Activated CD4-positive, alpha-beta memory T cell treated with anti-CD3 and anti-CD28 coated beads for 36 hours (primary cell): ENCODE measurements around the gene MLST8. TPM values are rescaled to one million over a fixed set of nuclear protein-coding genes. Genes with fewer than 3 reads are reported as not detected.

ENCODE experiments used
- CTCF ChIA-PET: fragments of 350-600 bp; sonication (Branson Sonifier 250); formaldehyde crosslinking; loops from one replicate; lab custom pipeline; 2021; ENCODE audit warnings: antibody characterized with exemption, inconsistent platforms; lab: Charles Lee
- POLR2A ChIA-PET: fragments of 350-600 bp; sonication (Branson Sonifier 250); formaldehyde crosslinking; loops from one replicate; lab custom pipeline; 2021; ENCODE audit warnings: antibody characterized with exemption; lab: Charles Lee
- DNase-seq: peaks from one replicate; pipeline ENCODE4 v3.0.0-alpha.2; 2020
- H3K27ac Mint-ChIP-seq: one replicate; pipeline ENCODE4 v1.8.0; 2021; ENCODE audit warnings: mixed read lengths
- H3K27me3 Mint-ChIP-seq: one replicate; pipeline ENCODE4 v1.8.0; 2021; ENCODE audit warnings: mixed read lengths
- H3K36me3 Mint-ChIP-seq: one replicate; pipeline ENCODE4 v1.8.0; 2021; ENCODE audit warnings: mixed read lengths
- H3K4me1 Mint-ChIP-seq: one replicate; pipeline ENCODE4 v1.8.0; 2021; ENCODE audit warnings: low read depth, mixed read lengths
- H3K4me3 Mint-ChIP-seq: one replicate; pipeline ENCODE4 v1.8.0; 2021; ENCODE audit warnings: mild to moderate bottlenecking, mixed read lengths
- H3K9me3 Mint-ChIP-seq: one replicate; pipeline ENCODE4 v1.8.0; 2021; ENCODE audit warnings: mixed read lengths
- intact Hi-C: fragments of 100-400 bp; cut with micrococcal nuclease; formaldehyde crosslinking; loops from one replicate; pipeline ENCODE4 v1.15.1; 2023
- total RNA-seq, 2 experiments: library from RNA; stranded (reverse); gene quantifications; one replicate each; pipeline ENCODE4 v1.2.3, GENCODE V29; 2021

MLST8 gene
- total RNA-seq, 2 experiments from 2014 or later, result 49.7 to 50.4 TPM

GRCh38 chr16:2228161-2228824 is 23.0 kb downstream of the MLST8 start:
- ChIA-PET CTCF (no interaction called here), POLR2A (no interaction called here)
- Mint-ChIP-seq H3K9me3 (no peaks in the 10 kb centered on the region), H3K4me3 (no peak overlapping the region), H3K4me1 (peaks cover 16% of the 10 kb centered on the region), H3K27me3 (no peaks in the 10 kb centered on the region), H3K27ac (no peak overlapping the region), H3K36me3 (peaks cover 12% of the 10 kb centered on the region)
- no peak for DNase-seq
- intact Hi-C loops, result no loop called here

DNA sequence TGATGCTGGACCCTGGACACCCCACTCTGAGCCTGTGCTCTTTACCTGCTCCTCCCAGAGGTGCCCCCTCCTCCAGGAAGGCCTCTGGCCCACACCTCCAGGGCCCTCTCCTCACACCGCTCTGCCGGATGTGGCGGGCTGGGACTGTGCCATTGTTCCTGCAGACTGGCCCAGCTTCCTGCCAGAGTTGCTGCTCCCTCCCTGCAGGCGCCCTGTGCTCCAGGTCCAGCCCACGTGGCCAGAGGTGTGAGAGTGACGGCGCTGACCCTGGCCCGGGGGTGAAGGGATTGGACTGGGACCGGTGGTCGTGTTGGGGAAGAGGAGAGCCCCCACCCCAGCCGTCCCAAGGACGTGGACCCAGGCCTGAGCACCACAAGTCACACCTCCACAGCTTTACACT is 23.8 kb downstream of the MLST8 start:
- ChIA-PET CTCF (no interaction called here), POLR2A (no interaction called here)
- H3K36me3 Mint-ChIP-seq, result peaks cover 15% of the 10 kb centered on the region
- DNase-seq, result no peak
- H3K27me3 Mint-ChIP-seq, result no peaks in the 10 kb centered on the region
- intact Hi-C loops, result no loop called here
- H3K4me3 Mint-ChIP-seq, result no peak overlapping the region
- no peak overlapping the region for H3K27ac Mint-ChIP-seq
- H3K9me3 Mint-ChIP-seq, result no peaks in the 10 kb centered on the region
- peaks cover 15% of the 10 kb centered on the region for H3K4me1 Mint-ChIP-seq

DNA sequence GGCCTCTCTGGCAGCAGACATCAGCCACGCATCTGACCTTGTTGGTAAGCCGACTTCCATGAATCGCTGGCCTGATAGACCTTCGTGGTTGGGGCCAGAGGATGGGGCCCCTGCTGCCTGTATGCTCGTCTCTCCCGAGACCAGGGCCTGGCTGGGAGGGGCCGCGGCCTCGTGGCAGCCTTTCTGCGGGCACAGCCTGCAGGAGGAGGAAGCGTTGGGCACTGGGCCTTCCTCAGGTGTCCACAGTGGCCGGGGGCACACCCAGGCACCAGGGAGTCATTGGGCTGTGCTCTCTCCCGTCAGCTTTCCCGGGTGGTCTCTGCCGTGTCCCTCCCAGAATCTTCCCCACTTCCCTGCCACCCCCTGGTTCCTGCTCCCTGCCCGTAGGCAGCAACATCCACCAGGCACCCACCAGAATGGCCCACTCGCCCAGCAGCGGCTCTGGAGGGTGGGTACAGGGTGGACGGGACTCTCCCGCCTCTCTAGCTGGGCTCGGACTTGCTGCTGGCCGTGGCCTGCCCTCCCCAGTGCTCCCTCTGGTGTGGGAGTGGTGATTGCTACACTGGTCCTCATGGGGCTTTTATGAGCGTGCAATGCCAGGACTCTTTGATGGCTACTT is 24.5 kb downstream of the MLST8 start:
- intact Hi-C loops, result no loop called here
- DNase-seq, result no peak
- peaks cover 18% of the 10 kb centered on the region for H3K36me3 Mint-ChIP-seq
- CTCF ChIA-PET, result no interaction called here
- H3K27ac Mint-ChIP-seq, result no peak overlapping the region
- peaks cover 10% of the 10 kb centered on the region for H3K4me1 Mint-ChIP-seq
- H3K27me3 Mint-ChIP-seq, result no peaks in the 10 kb centered on the region
- H3K4me3 Mint-ChIP-seq, result no peak overlapping the region
- H3K9me3 Mint-ChIP-seq, result no peaks in the 10 kb centered on the region
- POLR2A ChIA-PET, result no interaction called here

- POLR2A ChIA-PET, result no interaction called here
These were observed 25.1 kb downstream of the MLST8 start for GRCh38 chr16:2230376-2230775.

DNA sequence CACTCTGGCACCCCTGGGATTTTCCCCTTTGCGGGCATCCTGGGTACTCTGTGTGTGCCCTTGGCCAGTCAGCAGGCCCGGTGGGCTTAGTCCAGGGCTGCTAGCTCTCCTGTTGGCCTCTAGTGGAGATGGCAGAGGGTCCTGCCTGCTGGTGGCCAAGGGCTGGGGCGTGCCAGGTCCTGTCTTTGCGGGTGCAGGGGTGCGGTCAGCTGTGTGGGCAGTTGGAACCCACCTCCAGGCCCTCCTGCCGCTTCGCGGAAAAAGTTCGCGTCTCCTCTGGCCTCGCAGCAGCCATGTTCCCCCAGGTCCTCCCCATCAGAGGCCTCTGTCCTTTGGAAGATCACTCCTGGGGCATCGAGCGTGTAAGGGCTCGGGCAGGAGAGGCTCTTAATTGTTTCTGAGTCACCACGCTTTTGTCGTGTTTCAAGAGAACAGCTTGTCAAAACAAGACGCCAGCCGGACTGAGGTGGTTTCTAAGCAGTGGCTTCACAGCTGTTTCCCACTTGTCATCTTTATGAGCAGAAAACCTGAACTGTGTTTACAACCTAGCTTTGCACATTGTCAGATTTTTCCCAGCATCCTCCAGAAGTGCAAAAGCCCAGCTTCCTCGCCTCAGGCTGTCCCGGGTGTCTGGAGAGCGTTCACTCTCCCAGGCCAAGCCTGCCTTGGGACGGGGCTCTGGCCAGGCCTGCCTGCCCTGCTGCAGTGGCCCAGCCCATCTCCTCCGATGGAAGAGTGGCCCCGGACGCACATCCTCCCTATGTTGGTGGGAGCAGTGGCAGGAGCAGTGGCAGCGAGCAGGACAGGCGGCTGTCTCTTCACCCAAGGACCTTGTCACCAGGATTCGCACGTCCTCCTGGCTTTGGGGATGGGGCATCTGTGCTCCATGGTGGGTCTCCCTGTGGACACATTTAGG is 26.0 kb downstream of the MLST8 start:
- no peak for DNase-seq
- Mint-ChIP-seq H3K27ac (no peak overlapping the region), H3K36me3 (peaks cover 25% of the 10 kb centered on the region), H3K4me1 (peaks cover 2% of the 10 kb centered on the region), H3K27me3 (peaks cover 2% of the 10 kb centered on the region), H3K4me3 (no peak overlapping the region), H3K9me3 (no peaks in the 10 kb centered on the region)
- intact Hi-C loops, result no loop called here
- CTCF ChIA-PET, result no interaction called here
- POLR2A ChIA-PET, result no interaction called here

More at GRCh38 chr16:2230376-2230775, 25.1 kb downstream of the MLST8 start:
- CTCF ChIA-PET, result no interaction called here
- peaks cover under 1% of the 10 kb centered on the region for H3K27me3 Mint-ChIP-seq
- no peak overlapping the region for H3K27ac Mint-ChIP-seq
- no peak for DNase-seq
- intact Hi-C loops, result no loop called here
- no peaks in the 10 kb centered on the region for H3K9me3 Mint-ChIP-seq
- H3K4me1 Mint-ChIP-seq, result peaks cover 6% of the 10 kb centered on the region
- H3K36me3 Mint-ChIP-seq, result peaks cover 23% of the 10 kb centered on the region
- no peak overlapping the region for H3K4me3 Mint-ChIP-seq

DNA sequence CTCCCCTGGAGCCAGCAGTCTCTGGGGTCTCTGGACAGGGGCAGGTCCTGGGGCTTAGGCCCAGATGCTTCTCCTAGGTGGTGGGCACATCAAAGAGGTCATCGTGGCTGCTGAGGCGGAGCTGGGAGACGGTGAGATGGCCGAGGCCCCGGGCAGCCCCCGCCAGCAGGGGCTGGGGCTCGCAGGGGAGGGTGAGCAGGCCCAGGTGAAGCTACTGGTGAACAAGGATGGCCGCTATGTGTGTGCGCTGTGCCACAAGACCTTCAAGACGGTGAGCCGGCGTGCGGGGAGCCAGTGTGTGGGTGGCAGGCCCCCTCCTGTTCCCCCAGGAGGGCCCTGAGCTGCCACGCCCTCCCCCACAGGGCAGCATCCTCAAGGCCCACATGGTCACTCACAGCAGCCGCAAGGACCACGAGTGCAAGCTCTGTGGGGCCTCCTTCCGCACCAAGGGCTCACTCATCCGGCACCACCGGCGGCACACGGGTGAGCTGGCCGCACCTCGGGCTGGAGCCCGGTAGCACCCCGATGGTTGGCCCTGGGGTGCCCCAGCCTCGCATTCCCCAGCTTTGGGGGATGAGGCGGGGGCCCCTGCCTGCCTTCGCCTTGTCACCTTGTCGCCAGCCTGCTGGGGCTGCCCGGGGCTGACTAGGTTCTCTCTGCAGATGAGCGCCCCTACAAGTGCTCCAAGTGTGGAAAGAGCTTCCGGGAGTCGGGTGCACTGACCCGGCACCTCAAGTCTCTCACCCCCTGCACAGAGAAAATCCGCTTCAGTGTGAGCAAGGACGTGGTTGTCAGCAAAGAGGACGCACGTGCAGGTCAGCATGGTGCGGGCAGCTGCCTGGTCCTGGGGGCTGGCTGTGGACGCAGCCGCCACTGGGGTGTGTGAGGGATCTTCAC is 27.1 kb downstream of the MLST8 start:
- Mint-ChIP-seq H3K36me3 (peaks cover 25% of the 10 kb centered on the region), H3K4me1 (no peaks in the 10 kb centered on the region), H3K27ac (no peak overlapping the region), H3K27me3 (peaks cover 2% of the 10 kb centered on the region), H3K4me3 (no peak overlapping the region), H3K9me3 (no peaks in the 10 kb centered on the region)
- POLR2A ChIA-PET, result no interaction called here
- intact Hi-C loops, result no loop called here
- CTCF ChIA-PET, result no interaction called here
- DNase-seq, result no peak

DNA sequence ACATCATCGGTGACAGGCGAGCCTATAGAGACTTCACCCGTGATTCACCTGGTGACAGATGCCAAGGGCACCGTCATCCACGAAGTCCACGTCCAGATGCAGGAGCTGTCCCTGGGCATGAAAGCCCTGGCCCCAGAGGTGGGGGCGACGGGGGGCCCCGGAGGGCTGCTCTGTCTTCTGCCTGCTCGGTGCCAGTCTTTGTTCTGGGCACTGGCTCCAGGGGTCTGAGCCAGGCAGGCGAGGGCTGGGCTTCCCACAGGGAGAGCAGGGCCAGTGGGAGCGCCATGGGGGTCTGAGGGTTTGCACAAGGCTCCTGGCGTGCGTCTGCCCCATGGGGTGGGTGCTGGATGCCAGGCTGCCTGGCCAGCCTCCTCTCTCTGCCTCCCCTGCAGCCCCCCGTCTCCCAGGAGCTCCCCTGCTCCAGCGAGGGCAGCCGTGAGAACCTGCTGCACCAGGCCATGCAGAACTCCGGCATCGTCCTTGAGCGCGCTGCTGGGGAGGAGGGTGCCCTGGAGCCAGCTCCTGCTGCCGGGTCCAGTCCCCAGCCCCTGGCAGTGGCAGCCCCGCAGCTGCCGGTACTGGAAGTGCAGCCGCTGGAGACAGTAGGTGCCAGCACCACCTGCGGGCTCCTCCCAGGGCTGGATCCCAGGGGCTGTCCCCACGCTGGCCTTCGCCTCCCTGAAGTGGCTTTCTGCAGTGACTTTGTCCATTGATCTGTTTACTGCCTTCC is 28.0 kb downstream of the MLST8 start:
- H3K36me3 Mint-ChIP-seq, result peaks cover 25% of the 10 kb centered on the region
- ChIA-PET CTCF (no interaction called here), POLR2A (no interaction called here)
- intact Hi-C loops, result no loop called here
- no peak overlapping the region for H3K27ac Mint-ChIP-seq
- no peaks in the 10 kb centered on the region for H3K9me3 Mint-ChIP-seq
- H3K4me3 Mint-ChIP-seq, result no peak overlapping the region
- DNase-seq, result no peak
- peaks cover 2% of the 10 kb centered on the region for H3K27me3 Mint-ChIP-seq
- H3K4me1 Mint-ChIP-seq, result no peaks in the 10 kb centered on the region

GRCh38 chr16:2233872-2234812 is 28.9 kb downstream of the MLST8 start:
- intact Hi-C loops, result no loop called here
- DNase-seq, result no peak
- no peaks in the 10 kb centered on the region for H3K4me1 Mint-ChIP-seq
- H3K36me3 Mint-ChIP-seq, result peaks cover 25% of the 10 kb centered on the region
- no peak overlapping the region for H3K4me3 Mint-ChIP-seq
- POLR2A ChIA-PET, result no interaction called here
- peaks cover 2% of the 10 kb centered on the region for H3K27me3 Mint-ChIP-seq
- no peaks in the 10 kb centered on the region for H3K9me3 Mint-ChIP-seq
- CTCF ChIA-PET, result no interaction called here
- H3K27ac Mint-ChIP-seq, result no peak overlapping the region

DNA sequence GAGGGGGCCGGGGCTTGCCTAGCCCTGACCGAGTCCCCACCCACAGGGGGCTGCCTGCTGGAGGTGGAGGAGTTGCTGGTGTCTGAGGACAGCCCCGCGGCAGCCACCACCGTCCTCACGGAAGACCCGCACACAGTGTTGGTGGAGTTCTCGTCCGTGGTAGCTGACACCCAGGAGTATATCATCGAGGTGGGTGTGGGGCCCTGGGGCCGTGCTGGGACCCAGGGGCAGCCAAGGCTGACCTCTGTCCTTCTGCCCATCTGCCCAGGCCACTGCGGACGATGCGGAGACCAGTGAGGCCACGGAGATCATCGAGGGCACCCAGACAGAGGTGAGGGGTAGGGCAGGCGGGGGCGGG is 29.5 kb downstream of the MLST8 start:
- H3K4me1 Mint-ChIP-seq, result no peaks in the 10 kb centered on the region

GRCh38 chr16:2235234-2235651 is 30.0 kb downstream of the MLST8 start:
- Mint-ChIP-seq H3K9me3 (no peaks in the 10 kb centered on the region), H3K4me1 (no peaks in the 10 kb centered on the region), H3K4me3 (no peak overlapping the region), H3K27ac (no peak overlapping the region), H3K36me3 (peaks cover 16% of the 10 kb centered on the region), H3K27me3 (peaks cover 2% of the 10 kb centered on the region)
- POLR2A ChIA-PET, result no interaction called here
- no peak for DNase-seq
- intact Hi-C loops, result no loop called here
- CTCF ChIA-PET, result no interaction called here

More for the DNA sequence above, 29.5 kb downstream of the MLST8 start:
- Mint-ChIP-seq H3K36me3 (peaks cover 20% of the 10 kb centered on the region), H3K9me3 (no peaks in the 10 kb centered on the region), H3K27ac (no peak overlapping the region), H3K4me3 (no peak overlapping the region), H3K27me3 (peaks cover 2% of the 10 kb centered on the region)
- CTCF ChIA-PET, result no interaction called here
- no peak for DNase-seq
- intact Hi-C loops, result no loop called here
- POLR2A ChIA-PET, result no interaction called here
